ENCODE data around the gene C19orf12.

GRCh38 chr19:29743681-29744080 lies 28.6 kb upstream of the C19orf12 start:
- TF ChIP-seq POLR2A (IDR thresholded peaks at IDR 0.05; ENCODE audit: low read depth, low read length) (no peak), POLR2AphosphoS5 (IDR thresholded peaks at IDR 0.05; ENCODE audit: low read depth, low read length) (no peak), PAX5 (IDR thresholded peaks at IDR 0.05; ENCODE audit: insufficient read depth, low read length, severe bottlenecking) (no peak), POU2F2 (IDR thresholded peaks at IDR 0.05; ENCODE audit: low read depth, low read length) (no peak), TAF1 (IDR thresholded peaks at IDR 0.05; ENCODE audit: low read depth, low read length) (no peak)

Measured in GM12891 (cell line).